Activated CD4-positive, alpha-beta T cell treated with anti-CD3 and anti-CD28 coated beads, Interleukin-10, Interleukin-2, amounts not matched to agents 100 ng/mL and 50 ng/mL, durations not matched to agents 16 hours and 8 hours (primary cell): ENCODE results near the gene GP5.

Source experiments
- DNase-seq: peaks from one replicate; pipeline ENCODE4 v3.0.0-alpha.2; 2020

The GP5 gene

DNA sequence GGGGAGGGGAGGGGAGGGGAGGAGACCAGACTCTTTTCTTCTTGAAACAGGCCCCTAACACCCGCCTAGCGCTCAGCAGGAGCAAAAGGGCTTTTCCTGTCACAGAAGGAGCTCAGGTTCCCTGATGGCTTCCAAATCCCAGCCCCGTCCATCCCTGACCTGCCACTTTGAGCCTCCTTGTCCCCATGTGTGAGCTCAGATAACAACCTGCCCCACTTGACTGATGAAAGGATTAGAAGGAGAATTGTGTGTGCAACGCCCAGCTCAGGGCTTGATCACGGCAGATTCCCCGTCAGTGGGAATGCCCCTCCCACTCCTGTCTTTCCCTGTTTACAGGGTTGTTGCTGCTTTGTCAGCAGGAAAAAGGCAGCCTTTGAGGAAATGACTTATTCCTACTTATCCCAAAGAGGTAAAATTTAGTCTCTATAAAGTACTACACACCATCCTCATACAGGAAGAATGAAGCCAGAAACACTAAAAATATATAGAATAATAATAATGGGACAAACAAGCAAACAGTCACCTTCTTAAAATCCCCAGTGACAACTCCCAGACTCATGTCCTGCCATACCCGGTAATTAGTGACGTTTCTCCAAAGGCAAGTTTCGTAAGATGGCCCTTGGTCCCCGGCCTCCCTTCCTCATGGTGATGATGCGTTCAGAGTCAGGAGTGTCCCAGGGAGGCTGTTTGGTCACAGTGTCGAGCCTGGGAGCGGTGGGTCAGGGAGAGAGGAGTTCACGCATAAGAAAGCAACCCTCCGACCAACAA lies 23.4 kb downstream of the GP5 start:
- DNase-seq = no peak

DNA sequence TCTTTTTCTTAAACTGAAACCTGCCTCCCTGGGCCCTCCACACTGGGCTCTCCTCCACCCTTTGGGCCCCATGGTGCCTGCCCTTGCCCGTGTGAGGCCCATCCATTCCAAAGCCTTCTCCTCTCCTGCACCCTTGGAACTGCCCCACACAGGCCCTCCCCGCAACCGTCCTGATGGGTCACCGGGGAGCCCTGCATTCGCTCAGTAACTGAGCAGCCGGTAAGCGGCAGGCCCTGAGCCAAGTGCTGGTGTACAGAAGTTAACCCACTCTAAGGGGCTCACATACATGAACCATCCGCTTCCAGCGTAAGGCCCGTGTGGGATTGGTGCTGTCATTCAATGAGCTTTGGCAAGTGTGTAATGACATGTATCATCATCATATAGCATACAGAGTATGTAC lies 24.1 kb downstream of the GP5 start:
- no peak for DNase-seq

DNA sequence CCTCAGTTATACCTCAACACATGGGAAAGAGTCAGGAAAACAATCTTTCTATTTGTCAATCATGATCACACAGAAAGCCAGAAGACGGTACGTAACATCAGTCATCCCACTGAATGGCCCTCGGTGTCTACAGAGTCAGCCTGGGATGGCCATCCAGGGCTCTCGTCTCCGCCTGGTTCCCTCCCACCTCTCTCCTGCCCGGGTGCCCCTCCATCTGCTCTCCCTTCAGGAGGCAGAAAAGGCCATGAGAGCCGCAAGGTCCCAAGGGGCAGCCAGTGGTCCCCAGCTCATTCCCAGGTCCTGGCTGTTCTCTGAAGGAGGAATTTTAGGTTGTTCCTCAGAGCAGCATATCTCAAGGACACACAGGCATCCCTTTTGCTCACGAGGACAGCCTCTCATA lies 25.2 kb downstream of the GP5 start:
- DNase-seq = no peak

DNA sequence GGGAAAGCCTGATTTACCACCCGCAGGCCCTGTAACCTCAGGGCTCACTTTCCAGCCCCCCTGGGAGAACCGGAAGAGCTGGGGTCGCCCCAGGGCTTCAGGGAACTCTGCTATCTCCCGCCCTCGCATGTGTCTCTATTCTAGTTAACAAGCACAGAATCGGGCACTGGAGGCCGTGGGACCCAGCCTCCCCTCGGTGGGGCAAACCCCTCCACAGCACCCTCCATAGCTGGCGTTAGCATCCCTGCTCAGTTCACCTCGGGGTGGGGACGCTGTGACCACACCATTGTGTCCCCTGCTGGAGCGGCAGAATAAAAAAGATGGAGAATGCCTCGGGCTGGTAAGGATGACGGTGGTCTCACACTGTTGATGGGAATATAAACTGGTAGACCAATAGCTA lies 26.0 kb downstream of the GP5 start:
- no peak for DNase-seq

DNA sequence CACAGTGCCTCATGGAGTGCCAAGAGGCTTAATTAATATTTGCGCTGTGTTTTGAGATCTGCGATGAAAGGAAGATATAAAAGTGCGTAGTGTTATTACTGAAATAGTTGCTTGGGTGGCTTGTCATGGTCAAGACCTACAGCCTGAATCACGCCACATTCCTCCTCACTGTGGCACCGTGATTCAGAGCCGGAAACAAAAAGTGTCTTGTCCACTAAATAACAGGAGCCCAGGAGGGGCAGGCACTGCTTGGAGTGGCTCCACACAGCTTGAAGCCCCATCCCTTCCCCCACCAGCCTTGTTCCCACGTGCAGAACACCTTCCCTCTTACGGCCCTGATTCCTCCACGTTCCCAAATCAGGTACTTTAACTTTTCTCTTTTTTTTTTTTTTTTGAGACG lies 28.3 kb downstream of the GP5 start:
- DNase-seq = no peak

DNA sequence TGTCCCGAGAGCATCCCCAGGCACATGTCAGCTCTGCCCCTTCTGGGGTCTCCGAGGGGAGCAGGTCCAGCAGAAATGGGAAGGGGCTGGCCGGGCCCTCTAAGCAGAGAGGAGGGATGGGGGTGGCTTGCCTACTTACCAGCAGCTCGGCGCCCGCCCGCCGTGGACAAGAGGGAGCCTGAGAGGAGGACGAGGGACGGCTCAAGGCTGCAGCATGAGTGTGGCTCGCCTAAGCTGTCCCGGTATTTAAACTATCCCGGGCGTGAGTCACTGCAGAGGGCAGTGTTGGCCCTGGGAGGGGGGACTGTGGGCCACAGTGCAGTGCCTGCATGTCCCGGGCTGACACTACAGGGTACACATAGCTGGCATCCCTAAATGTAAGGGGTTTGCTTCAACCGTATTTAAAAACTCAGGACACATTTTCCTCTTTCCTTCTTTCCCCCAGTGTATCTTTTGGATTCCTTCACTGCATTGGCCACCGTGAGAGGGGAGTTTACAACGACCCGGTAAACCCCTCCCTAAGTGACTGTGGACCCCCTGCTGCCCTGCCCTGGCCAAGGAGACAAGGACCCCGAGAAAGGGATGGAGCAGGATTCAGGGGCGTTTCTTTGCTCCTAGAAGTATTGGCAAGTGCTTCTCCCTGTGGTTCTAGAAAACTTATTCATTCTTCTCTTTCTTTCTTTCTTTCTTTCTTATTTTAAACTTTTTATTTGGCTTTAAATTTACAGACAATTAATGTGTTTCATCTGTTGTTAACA lies 29.4 kb downstream of the GP5 start, which contains the start of gene LRRC15:
Gene LRRC15, minus strand, starts transcription at position 222 of the 758 bp plus-strand sequence. CDS start 8,700 bp downstream, outside the sequence.
- no peak for DNase-seq

DNA sequence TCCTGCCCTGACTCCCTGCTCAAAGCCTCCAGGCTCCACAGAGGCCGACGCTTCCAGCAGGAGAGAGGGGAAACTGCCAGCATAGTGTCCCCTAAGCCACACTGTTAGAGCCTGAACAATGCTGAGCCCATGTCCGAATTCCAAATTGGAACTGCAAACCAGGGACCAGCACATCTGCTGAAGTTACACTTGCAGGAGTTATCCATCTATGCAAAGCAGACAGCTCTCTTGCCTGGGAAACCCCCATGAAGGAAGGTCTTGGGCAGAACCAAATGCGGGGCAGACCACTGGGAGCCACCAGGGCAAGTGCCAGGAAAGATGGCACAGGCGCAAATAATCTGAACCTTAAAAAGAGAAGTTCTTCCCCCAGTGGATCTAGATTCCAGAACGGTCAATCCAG lies 30.1 kb downstream of the GP5 start:
- DNase-seq = no peak

DNA sequence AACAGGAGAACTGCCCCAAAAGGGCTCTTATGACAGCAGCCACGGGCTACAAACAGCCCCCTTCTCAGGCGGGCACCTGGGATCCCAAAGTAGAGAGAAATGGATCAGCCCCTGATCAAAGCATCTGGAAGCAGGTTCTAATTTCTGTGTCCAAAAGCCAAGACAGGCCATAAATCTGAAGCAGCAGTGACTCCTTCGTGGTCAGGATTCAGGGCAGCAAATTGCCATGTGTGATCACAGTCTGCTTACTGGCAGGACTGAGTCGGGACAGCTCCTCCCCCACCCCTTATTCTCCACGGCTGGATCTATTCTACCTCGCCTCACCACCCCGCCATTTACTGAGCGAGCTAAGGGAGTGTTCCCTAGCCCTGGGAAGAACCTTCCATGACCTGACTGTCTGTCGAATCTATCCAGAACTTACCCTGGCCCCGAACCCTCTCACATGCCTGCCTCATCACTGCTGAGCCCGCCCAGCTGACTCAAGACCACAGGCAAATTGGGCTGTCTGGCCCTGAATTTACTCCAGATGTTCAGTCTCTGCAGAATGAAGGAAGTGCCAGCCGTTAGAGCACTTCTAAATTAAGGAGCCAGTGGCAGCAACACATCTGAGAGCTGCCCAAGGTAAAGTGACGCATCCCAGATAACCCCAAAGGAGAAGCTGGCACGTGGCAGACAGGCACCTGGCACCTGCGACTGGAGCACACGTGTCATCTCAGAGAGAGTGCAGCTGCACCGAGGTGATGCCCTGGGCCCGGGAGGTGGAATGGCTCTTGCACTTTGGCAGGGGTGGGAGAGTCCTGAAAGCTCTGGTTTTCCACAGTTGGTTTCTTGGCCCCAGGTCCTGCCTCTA lies 30.8 kb downstream of the GP5 start:
- DNase-seq = no peak

DNA sequence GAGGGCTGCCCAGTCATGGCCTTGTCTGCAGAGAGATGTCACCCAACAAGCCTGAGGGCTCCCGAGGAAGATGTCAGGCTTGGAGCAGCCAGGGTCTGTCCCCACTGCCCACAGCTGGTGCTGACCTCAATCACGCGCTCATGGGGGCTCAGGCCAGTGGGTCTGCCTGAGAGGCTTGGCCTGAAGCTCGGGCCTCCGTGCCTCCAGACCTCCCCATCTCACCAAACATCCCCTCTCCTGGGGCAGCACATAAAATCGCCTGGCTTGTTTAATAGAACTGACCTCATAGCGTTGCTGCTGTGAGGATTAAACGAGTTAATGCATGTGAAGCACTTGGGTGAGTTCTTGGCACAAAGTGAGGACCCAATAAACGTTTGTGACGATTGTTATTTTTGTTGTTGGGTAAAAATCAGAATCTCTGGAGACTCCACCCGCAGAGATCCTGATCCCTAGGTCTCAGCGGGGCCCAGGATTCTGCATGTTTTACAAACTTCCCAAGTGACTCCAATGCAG lies 33.0 kb downstream of the GP5 start:
- no peak for DNase-seq

DNA sequence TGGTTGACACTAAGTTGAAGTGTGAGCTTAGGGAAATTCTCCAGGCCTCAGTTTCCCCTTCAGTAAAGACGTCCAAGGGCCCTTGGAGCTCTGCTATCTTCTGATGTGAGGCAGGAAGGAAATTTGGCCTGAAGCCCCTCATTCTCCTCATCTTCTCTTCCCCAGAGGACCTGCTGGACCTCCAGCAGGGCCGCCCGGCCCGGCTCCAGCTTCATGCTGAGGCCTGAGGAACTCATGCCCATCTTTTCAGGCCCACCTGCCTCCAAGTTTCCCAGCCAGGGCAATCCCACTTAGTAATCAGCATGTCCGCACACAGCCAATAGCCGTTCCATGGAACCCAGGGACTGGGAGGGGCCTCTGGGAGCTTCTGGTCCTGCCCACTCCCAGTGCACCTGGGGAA lies 33.5 kb downstream of the GP5 start:
- DNase-seq = no peak

DNA sequence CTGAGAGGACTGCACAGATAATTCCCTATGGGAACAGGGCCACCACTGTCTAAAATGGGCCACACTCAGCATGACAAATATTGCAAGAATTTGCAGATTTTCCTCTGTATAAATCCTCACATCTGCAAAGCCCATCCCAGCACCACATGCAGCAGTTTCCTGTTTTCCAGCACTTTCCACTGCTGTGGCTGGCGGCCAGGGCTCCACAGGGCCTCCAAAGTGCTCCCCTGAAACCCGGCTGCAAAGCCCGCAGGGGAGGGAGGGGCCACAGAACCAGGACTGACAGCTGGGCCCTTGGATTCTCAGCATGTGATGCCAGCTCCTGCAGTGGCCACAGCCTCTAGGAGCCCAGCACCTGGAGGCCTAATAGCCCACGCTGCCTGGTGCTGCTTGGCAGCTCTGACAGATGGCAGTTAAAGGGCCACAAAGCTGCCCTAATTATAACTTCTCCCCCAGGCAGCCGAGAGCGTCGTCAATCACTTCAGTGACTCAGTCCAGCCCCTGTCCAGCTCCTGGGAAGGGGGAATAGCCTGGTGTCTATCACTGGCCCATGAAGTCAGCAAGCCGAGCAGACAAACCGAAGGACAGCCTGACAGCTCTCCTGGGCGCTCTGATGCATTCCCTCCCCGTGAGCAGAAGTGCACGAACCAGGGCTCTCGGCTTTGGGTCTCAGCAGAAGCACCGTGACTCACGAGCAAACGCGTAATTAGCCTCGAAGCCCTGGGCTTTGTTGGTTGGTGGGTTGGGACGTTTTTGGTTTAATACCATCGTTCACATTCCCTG lies 34.2 kb downstream of the GP5 start:
- no peak for DNase-seq

DNA sequence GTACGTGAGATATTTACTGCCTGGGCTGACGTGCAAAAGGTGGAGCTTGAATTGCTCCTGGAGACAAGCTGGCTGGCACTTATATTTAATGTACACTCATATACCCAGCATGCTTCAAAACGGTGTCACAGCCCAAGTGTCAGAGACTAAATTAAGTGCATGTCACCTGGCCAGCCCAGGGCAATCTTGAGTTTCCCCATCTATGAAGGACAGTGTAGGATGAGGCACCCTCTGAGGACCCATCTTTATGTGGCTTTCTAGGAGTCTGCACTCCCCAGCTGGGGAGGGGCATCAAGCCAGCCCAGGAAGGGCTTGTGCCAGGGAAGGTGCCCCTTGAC lies 34.8 kb downstream of the GP5 start:
- DNase-seq = no peak

DNA sequence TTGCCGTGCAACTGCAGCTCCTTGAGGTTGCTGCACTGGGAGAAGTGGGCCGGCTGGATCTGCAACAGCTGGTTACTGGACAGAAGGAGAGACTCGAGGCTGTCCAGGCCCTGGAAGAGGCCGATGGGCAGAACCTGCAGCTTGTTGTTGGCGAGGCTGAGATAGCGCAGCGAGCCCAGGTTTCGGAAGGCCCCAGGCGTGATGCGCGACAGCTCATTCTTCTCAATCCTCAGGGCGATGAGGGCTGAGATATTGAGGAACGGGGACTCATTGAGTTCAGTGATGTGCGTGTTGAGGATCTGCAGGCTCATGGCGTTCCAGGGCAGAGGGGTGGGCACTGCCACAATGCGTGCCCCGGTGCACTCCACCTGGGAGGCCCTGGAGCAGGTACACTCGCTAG lies 38.5 kb downstream of the GP5 start:
- no peak for DNase-seq

DNA sequence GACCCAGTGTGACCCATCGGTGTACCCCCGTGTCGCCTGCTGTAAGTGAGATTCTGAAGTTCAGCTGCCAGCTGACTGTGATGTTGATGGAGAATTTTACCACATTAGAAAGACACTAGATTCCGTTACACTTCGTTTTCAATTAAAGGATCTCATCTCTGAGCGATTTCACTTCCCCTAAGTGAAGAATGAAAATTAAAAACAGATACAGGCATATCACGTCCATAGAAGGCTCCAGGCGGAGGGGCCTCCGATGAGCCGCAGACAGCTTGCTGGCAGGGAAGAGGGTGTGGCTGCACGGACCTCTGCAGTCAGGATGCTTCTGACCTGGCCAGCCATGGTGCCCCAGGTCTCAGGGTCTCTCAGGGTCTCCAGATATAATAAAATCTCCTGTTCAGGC lies 41.4 kb downstream of the GP5 start:
- DNase-seq = no peak

DNA sequence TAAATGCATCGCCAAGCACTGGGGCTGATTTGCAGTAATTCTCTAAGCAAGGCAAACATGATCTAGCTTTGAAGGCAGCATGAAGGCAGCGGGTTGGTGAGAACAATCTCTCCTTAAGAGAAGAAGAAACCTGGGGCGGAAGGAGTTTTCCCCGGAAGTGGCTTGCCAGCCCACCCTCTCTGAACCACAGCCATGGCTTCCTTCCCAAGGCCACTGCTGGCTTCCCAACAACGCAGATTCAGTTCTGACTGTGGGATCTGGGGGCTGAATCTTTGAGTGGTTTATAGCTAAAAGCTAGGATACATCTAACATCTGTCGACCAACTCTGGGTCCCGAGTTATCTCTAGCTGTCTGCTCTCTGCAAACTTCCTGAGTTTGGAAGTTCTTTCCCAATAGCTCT lies 43.7 kb downstream of the GP5 start:
- no peak for DNase-seq

DNA sequence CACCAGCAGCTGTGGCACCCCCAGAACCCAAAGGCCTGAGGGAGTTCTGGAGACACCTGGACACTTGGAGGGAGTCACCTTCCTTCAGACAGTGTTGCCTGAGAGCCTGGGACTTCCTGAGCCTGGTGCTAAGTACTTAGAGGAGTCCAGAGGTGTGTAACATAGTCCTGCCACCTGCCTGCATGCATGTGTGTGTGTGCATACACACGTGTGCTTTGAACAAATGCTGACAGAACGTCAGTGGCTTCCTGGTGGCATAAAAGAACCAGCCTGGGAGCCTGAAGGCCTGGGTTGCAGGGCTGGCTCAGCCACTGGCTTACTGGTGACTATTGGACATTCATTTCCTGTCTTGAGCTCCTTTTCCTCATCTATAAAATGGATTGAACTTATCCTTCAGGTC lies 44.8 kb downstream of the GP5 start:
- no peak for DNase-seq

DNA sequence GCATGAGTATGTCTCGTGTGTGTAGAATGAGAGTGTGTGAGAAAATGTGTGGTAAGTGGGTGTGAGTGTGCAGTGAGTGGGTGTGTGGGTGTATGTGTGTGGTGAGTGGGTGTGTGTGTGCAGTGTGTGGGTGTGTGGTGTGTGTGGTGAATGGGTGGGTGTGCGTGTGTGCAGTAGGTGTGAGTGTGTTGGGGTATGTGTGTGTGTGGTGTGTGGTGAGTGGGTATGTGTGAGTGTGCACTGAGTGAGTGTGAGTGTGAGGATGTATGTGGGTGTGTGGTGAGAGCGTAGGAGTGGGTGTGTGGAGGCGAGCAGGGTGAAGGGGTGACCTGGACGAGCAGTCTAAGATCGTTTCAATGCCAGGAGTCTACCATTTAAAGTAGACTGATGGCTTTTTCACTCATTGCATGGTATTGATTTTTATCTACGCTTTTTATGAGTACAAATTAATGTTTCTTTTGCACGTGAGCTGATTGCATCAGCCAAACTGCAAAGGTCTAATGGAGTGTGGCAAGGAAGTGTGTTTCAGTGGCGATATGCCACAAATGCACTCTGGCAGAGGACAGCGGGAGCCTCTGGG lies 46.3 kb downstream of the GP5 start:
- DNase-seq = no peak

DNA sequence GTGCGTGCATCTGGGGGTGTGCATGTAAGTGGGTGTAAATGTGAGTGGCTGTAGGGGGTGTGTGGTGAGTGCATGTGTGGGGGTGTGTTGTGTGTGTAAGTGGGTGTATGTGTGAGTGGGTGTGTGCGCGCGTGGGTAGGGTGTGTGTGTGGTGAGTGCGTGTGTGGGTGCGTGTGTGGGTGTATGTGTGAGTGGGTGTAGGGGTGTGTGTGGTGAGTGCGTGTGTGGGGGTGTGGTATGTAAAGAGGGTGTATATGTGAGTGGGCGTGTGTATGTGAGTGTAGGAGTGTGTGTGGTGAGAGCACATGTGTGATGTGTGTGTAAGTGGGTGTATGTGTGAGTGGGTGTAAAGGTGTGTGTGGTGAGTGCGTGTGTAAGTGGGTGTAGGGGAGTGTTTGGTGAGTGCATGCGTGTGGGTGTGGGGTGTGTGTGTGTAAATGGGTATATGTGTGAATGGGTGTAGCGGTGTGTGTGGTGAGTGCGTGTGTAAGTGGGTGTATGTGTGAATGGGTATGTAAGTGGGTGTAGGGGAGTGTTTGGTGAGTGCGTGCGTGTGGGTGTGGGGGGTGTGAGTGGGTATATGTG lies 47.0 kb downstream of the GP5 start:
- no peak for DNase-seq

DNA sequence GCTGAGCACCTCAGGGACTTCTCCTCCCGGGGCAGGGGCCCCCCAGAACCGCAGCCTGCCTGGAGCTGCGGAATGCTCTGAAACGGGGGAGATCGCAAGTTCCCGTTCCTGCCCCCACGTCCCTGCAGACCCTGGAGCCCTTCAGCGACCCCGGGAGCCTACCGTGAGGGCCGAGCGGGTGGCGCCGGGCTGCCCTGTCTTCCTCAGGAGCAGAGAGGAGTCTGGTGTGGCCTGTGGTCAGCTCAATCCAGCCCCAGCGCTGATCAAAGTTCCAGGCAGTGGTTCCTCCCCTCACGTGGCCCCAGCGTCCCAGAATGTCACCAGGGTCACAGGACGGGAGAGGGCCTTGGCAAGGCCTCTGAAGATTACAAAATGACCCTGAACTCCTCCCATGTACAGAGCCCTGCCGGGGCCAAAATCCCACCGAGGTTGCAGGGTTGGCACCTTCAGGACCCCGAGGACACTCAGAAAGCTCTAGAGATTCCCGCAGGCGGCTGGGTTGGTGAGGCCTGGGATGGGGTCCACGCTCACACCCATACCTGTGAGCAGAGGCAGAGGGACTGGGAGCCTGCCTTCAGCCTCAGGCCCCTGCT lies 47.9 kb downstream of the GP5 start, which contains the start of gene CPN2:
Gene CPN2, minus strand, starts transcription at position 249 of the 593 bp plus-strand sequence. CDS start 8,626 bp downstream, outside the sequence.
- no peak for DNase-seq

DNA sequence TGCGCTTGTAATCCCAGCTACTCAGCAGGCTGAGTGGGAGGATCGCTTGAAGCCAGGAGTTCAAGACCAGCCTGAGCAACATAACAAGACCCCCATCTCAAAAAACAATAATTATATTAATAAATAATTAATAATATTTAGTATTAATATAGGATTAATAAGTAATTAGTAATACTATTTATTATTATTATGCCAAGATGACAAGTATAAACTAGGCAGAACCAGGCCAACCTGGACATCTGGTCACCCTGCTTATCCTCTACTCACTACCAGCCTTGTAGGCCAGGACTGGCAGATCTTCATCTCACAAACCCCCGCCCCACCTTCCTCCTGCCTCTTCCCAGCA lies 48.4 kb downstream of the GP5 start:
- no peak for DNase-seq

DNA sequence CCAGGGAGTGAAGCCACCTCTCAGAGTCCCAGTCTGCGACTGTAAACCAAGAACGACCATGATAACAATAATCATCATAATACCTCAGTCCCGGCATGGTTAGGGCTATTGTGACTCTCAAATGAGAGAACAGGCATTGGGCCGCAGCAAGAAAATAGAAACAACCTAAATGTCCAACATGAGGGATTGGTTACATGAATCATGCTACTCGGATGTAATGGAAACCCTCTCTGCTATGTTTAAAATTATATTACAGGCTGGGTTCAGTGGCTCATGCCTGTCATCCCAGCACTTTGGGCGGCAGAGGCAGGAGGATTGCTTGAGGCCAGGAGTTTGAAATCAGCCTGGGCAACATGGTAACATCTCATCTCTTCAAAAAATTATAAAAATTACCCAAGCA lies 50.7 kb downstream of the GP5 start:
- no peak for DNase-seq
